ENCODE measurements around the gene CCDC117. TPM values are rescaled to one million over a fixed set of nuclear protein-coding genes. Genes with fewer than 3 reads are reported as not detected.

The CCDC117 gene
- 11.8 and 16.6 TPM in 2 replicates for total RNA-seq

GRCh38 chr22:28772633-28773460 lies at the start of gene CCDC117:
TSS of gene CCDC117 (plus strand) at chr22:28772695. CDS start at chr22:28772850, 155 bp downstream.

GRCh38 chr22:28741785-28742561 lies 30.5 kb upstream of the CCDC117 start, which contains the start of the genes CHEK2 and HSCB:
TSS of gene CHEK2 (minus strand) at chr22:28741820. CDS start at chr22:28734721, 7,099 bp downstream.
TSS of gene HSCB (plus strand) at chr22:28742039. CDS start at chr22:28742096, 57 bp downstream.

GRCh38 chr22:28800308-28801041 lies 28.0 kb downstream of the CCDC117 start, which contains the start of gene XBP1:
TSS of gene XBP1 (minus strand) at chr22:28800569.

Other genes starting within 250 kb of the CCDC117 start
- gene TTC28, start 92.9 kb upstream of the CCDC117 start, total RNA-seq: 2.2 and 3.2 TPM in 2 replicates
- gene CHEK2, start 30.9 kb upstream of the CCDC117 start, total RNA-seq: 14.9 and 19.3 TPM in 2 replicates
- gene HSCB, start 30.7 kb upstream of the CCDC117 start, total RNA-seq: 13.0 and 21.7 TPM in 2 replicates
- 223 and 257 TPM in 2 replicates for gene XBP1, start 27.9 kb downstream of the CCDC117 start, total RNA-seq
- 5.1 and 7.2 TPM in 2 replicates for gene ZNRF3, start 110.9 kb downstream of the CCDC117 start, total RNA-seq

All from tracheal epithelial cell (primary cell).